Heart right ventricle (tissue), 16 donors: ENCODE results near the gene SLC13A4. TPM values are rescaled to one million over a fixed set of nuclear protein-coding genes. Genes with fewer than 3 reads are reported as not detected.

Experiments used
- ATAC-seq, 8 donors: fragments of 200-7000 bp; cut with Tn5 transposase; one replicate each; pipeline ENCODE4 v1.9.1; 2020; ENCODE audit warnings: mild to moderate bottlenecking in 8 of 8, moderate library complexity in 8 of 8, moderate number of reproducible peaks in 1 of 8
- DNase-seq, 2 donors: peaks; one replicate each; pipeline ENCODE4 v3.0.0-alpha.2; 2020
- H3K27ac ChIP-seq, 10 donors: fragments of 200-600 bp; sonication (generic) in 2 of 10; one replicate each; pipeline versions ENCODE4 v1.5.0 to v1.8.0; 2020 to 2022; ENCODE audit warnings: mild to moderate bottlenecking in 3 of 10
- H3K27me3 ChIP-seq, 7 donors: fragments of 200-600 bp; one replicate each; pipeline ENCODE4 v1.8.0; 2021 to 2022; ENCODE audit warnings: mild to moderate bottlenecking in 2 of 7
- H3K36me3 ChIP-seq, 9 donors: fragments of 200-600 bp; sonication (generic) in 1 of 9; one replicate each; pipeline versions ENCODE4 v1.5.0 to v1.8.0; 2020 to 2022; ENCODE audit warnings: mild to moderate bottlenecking in 2 of 9
- H3K4me1 ChIP-seq, 9 donors: fragments of 200-600 bp; sonication (generic) in 1 of 9; one replicate each; pipeline versions ENCODE4 v1.5.0 to v1.8.0; 2020 to 2022; ENCODE audit warnings: mild to moderate bottlenecking in 4 of 9
- H3K4me3 ChIP-seq, 10 donors: fragments of 200-600 bp; sonication (generic) in 2 of 10; one replicate each; pipeline versions ENCODE4 v1.5.0 to v1.8.0; 2020 to 2022; ENCODE audit warnings: mild to moderate bottlenecking in 7 of 10, moderate library complexity in 2 of 10
- H3K9me3 ChIP-seq, 11 donors: fragments of 200-600 bp in 10 of 11; sonication (generic) in 2 of 11; one replicate each; pipeline versions ENCODE4 v1.5.0 to v1.8.0; 2013 to 2022; ENCODE audit warnings: mild to moderate bottlenecking in 2 of 11, control low read depth in 1 of 11, moderate library complexity in 1 of 11
- CTCF ChIP-seq, 9 donors: fragments of 200-600 bp; sonication (generic) in 2 of 9; IDR thresholded peaks; one replicate each; pipeline versions ENCODE4 v1.5.0 to v1.8.0; 2021 to 2022; ENCODE audit warnings: antibody characterized with exemption in 9 of 9, mild to moderate bottlenecking in 5 of 9, moderate library complexity in 1 of 9
- WGBS, 2 donors: extraction: QIAGEN DNeasy Blood & Tissue Kit; methylation state at CpG; one replicate each; pipeline ENCODE4 v1.1.7; 2013; ENCODE audit warnings: inconsistent platforms in 1 of 2; 5-methylcytosine and 5-hydroxymethylcytosine counted together
- intact Hi-C, 10 donors: fragments of 100-400 bp; cut with DNase I; formaldehyde crosslinking; loops; one replicate each; pipeline versions ENCODE4 v1.11.1 to v1.14.2; 2022
- polyA plus RNA-seq, 2 donors: library from polyadenylated mRNA; stranded (reverse); fragments of 200-250 nt; gene quantifications; one replicate each; pipeline ENCODE4 v1.2.3, GENCODE V29; 2013
- total RNA-seq, 10 donors: library from RNA; stranded (reverse); fragmentation: NEBNext Ultra II Directional in 3 of 10; extraction: Animal tissue kit (Norgen Biotek cat#: 25700) in 3 of 10; gene quantifications; one replicate each; pipeline versions ENCODE4 v1.2.1 to v1.2.4, GENCODE V29; 2021 to 2023
- donor health status: Arrhythmogenic right ventricular cardiomyopathy.
- donor health status: ischemic (EF 13 %, LVEDD 7.1; RV severe dilation, severe dysfunction).
- donor health status: healthy with polysubstance abuse.
- donor health status: DM: no; HTN: yes; CAD: no.
- donor health status: DM: no; HTN: no; CAD: no.
- donor health status: ischemic (EF 25% LVEDD 6.9; RV normal size, moderate dysfunction).
- donor health status: ischemic (EF 25% LVEDD 5.7; RV mildly dilated, moderate dysfunction).
- donor health status: healthy.
- donor health status: DM: yes; HTN: yes; CAD: no.
- donor health status: Ischemic cardiomyopathy.
- donor health status: ischemic (EF 35%, LVEDD 5.7; RV mildly dilated, moderate dysfunction).
- donor health status: nonischemic (EF 11% LVEDD 7.7; RV severe dilation, severe dysfunction).
- donor health status: DM: yes; HTN: yes; CAD: no.
- donor health status: PGD.
- donor health status: ischemic (EF 29% LVEDD 5.4; RV normal size, mild dysfunction).
- donor health status: nonischemic (EF 23%, LVEDD 6.1; RV moderate dilation, normal function).

The SLC13A4 gene
- total and polyA plus RNA-seq, 12 donors, result 0.08 to 2.8 (median 0.56) TPM; not detected in 2

- Histone ChIP-seq H3K27me3 (no peaks in the 10 kb centered on the region), H3K9me3 (no peaks in the 10 kb centered on the region), H3K4me3 (no peak overlapping the region), H3K27ac (peak overlapping the region in 2 of 10 donors; percentile 8 to 64), H3K36me3 (peaks cover 0 to 34% (median 0%) of the 10 kb centered on the region in 9 donors), H3K4me1 (peaks cover 0 to 44% (median 24%) of the 10 kb centered on the region in 9 donors)
- DNase-seq (no peak), ATAC-seq (peak in 2 of 8 donors; percentile 33 to 65)
- intact Hi-C loops, result no loop called here
- 27 to 28% methylated on average over 3 of the region's 3 CpGs for WGBS, 2 donors
- no peak for TF ChIP-seq CTCF (IDR thresholded peaks at IDR 0.05)
These were observed 43.9 kb downstream of the SLC13A4 start for GRCh38 chr7:135684136-135684535.

GRCh38 chr7:135683609-135684008 lies 44.4 kb downstream of the SLC13A4 start:
- Histone ChIP-seq H3K27me3 (no peaks in the 10 kb centered on the region), H3K36me3 (peaks cover 0 to 35% (median 0%) of the 10 kb centered on the region in 9 donors), H3K9me3 (no peaks in the 10 kb centered on the region), H3K27ac (peak overlapping the region in 2 of 10 donors; percentile 24 to 64), H3K4me1 (peaks cover 4 to 45% (median 29%) of the 10 kb centered on the region in 9 donors), H3K4me3 (no peak overlapping the region)
- DNase-seq, result no peak
- 86 to 88% methylated on average over 3 of the region's 3 CpGs for WGBS, 2 donors
- TF ChIP-seq CTCF (IDR thresholded peaks at IDR 0.05), result no peak
- ATAC-seq, result no peak
- intact Hi-C loops, result no loop called here

- DNase-seq (no peak), ATAC-seq (peak in 7 of 8 donors; percentile 26 to 79 (median 73))
- Histone ChIP-seq H3K4me1 (peaks cover 5 to 55% (median 35%) of the 10 kb centered on the region in 9 donors), H3K9me3 (no peaks in the 10 kb centered on the region), H3K27ac (peak overlapping the region in 8 of 10 donors; percentile 20 to 80 (median 66)), H3K36me3 (peaks cover 0 to 47% (median 0%) of the 10 kb centered on the region in 9 donors), H3K27me3 (no peaks in the 10 kb centered on the region), H3K4me3 (no peak overlapping the region)
- WGBS, 2 donors, result 59 to 70% methylated on average over 3 of the region's 3 CpGs
- TF ChIP-seq CTCF (IDR thresholded peaks at IDR 0.05), result no peak
- intact Hi-C loops, result no loop called here
These were observed 45.8 kb downstream of the SLC13A4 start for GRCh38 chr7:135682191-135682590.

GRCh38 chr7:135681762-135682161 lies 46.2 kb downstream of the SLC13A4 start:
- peak overlapping the region in 8 of 10 donors; percentile 20 to 80 (median 66) for H3K27ac ChIP-seq
- H3K36me3 ChIP-seq, result peaks cover 0 to 51% (median 0%) of the 10 kb centered on the region in 9 donors
- no peaks in the 10 kb centered on the region for H3K27me3 ChIP-seq
- H3K9me3 ChIP-seq, result no peaks in the 10 kb centered on the region
- ATAC-seq (peak in 6 of 8 donors; percentile 18 to 43 (median 28)), DNase-seq (no peak)
- no peak for TF ChIP-seq CTCF (IDR thresholded peaks at IDR 0.05)
- intact Hi-C loops, result no loop called here
- H3K4me3 ChIP-seq, result no peak overlapping the region
- H3K4me1 ChIP-seq, result peaks cover 5 to 57% (median 35%) of the 10 kb centered on the region in 9 donors
- 43 to 56% methylated on average over 5 of the region's 5 CpGs for WGBS, 2 donors
